Panc1 (cell line): ENCODE data around the gene AKAP10. TPM values are rescaled to one million over a fixed set of nuclear protein-coding genes. Genes with fewer than 3 reads are reported as not detected.
A peak's percentile ranks its signal among the peaks of the same experiment; 100 is the strongest.
"Not testable (repeated sequence)": the region's sequence is repeated elsewhere in the genome, so short reads cannot be mapped to it uniquely, and the experiment has no call there.

Experiments used
- ATAC-seq: fragments of 200-7000 bp; cut with Tn5 transposase; 2 replicates; pipeline ENCODE4 v1.9.1; 2020; ENCODE audit warnings: mild to moderate bottlenecking, moderate library complexity
- BruUV-seq: library from RNA; stranded (reverse); fragments of 400-500 nt; replicated peaks from 2 replicates; lab custom pipeline; 2021; lab: Mats Ljungman, UMichigan
- CTCF ChIA-PET: fragments of 300-600 bp; sonication (Branson Sonifier 250); formaldehyde crosslinking; loops from one replicate; lab custom pipeline; 2022; ENCODE audit warnings: antibody characterized with exemption; lab: Charles Lee
- POLR2A ChIA-PET: fragments of 300-600 bp; sonication (Branson Sonifier 250); formaldehyde crosslinking; loops from one replicate; lab custom pipeline; 2022; ENCODE audit warnings: antibody characterized with exemption; lab: Charles Lee
- DNase-seq: peaks from one replicate; pipeline ENCODE4 v3.0.0-alpha.2; 2010; ENCODE audit warnings: low read depth, low spot score
- H3K27ac ChIP-seq: 2 replicates; pipeline ENCODE4 v1.5.1; 2011; ENCODE audit warnings: mild to moderate bottlenecking, low read length, inconsistent platforms
- H3K27me3 ChIP-seq: fragments of 200-500 bp; sonication (Bioruptor generic); 2 replicates; pipeline ENCODE4 v1.6.0; 2014; ENCODE audit warnings: low read length, inconsistent platforms; ENCODE audit not compliant: control insufficient read depth, insufficient read depth
- H3K36me3 ChIP-seq: fragments of 200-500 bp; sonication (Bioruptor generic); 2 replicates; pipeline ENCODE4 v1.5.1; 2014; ENCODE audit warnings: inconsistent platforms, mild to moderate bottlenecking, low read length, moderate library complexity; ENCODE audit not compliant: control insufficient read depth, insufficient read depth
- H3K4me1 ChIP-seq: 2 replicates; pipeline ENCODE4 v1.5.1; 2011; ENCODE audit warnings: inconsistent platforms, mild to moderate bottlenecking, low read length, moderate library complexity; ENCODE audit not compliant: control insufficient read depth, insufficient read depth
- H3K4me3 ChIP-seq, 2 experiments: 2 replicates each; pipeline ENCODE4 v1.5.1; 2011 to 2012; ENCODE audit warnings: low read depth in 2 of 2, low read length in 2 of 2, mild to moderate bottlenecking in 2 of 2, inconsistent platforms in 1 of 2, moderate library complexity in 1 of 2
- H3K9me3 ChIP-seq: fragments of 200-500 bp; sonication (Bioruptor generic); 2 replicates; pipeline ENCODE4 v1.5.1; 2014; ENCODE audit warnings: low read depth, mild to moderate bottlenecking, inconsistent platforms, low read length, moderate library complexity; ENCODE audit not compliant: control insufficient read depth, insufficient read depth
- POLR2AphosphoS5 ChIP-seq: IDR thresholded peaks from 2 replicates; pipeline ENCODE4 v1.6.1; 2012; ENCODE audit warnings: mild to moderate bottlenecking, low read depth, low read length, moderate library complexity
- SIN3A ChIP-seq: IDR thresholded peaks from 2 replicates; pipeline ENCODE4 v1.6.1; 2012; ENCODE audit warnings: low read depth, mild to moderate bottlenecking, low read length, moderate library complexity, borderline replicate concordance; ENCODE audit not compliant: insufficient read depth
- TCF7L2 ChIP-seq: IDR thresholded peaks from 2 replicates; pipeline ENCODE4 v1.6.1; 2011; ENCODE audit warnings: mild to moderate bottlenecking, low read depth, low read length, inconsistent platforms
- in situ Hi-C: cut with HindIII; loops from 2 replicates; pipeline ENCODE4 v1.10.0; 2016; ENCODE audit warnings: low sequenced_read_pairs, low pct_unique_long_range_greater_than_20kb
- intact Hi-C: fragments of 100-400 bp; cut with micrococcal nuclease; formaldehyde crosslinking; loops from one replicate; pipeline ENCODE4 v1.10.0; 2022; ENCODE audit not compliant: unreplicated experiment
- total RNA-seq: library from RNA; stranded (reverse); gene quantifications from one replicate; pipeline ENCODE4 v1.2.1, GENCODE V29; 2021; ENCODE audit not compliant: unreplicated experiment
- TF ChIP-seq, protein P1 (sequence below), 2 experiments: IDR thresholded peaks; 2 replicates each; pipeline ENCODE4 v1.6.1; 2011 to 2012; ENCODE audit warnings: low read depth in 2 of 2, control low read depth in 1 of 2, low read length in 1 of 2, mild to moderate bottlenecking in 1 of 2, moderate library complexity in 1 of 2; ENCODE audit not compliant: insufficient read depth in 1 of 2
- TF ChIP-seq, protein P2 (sequence below): fragments of 450-650 bp; IDR thresholded peaks from 2 replicates; pipeline ENCODE4 v1.5.1; 2017; ENCODE audit warnings: mild to moderate bottlenecking

The AKAP10 gene
- total RNA-seq, 1 experiment from 2014 or later = 24.6 TPM

DNA sequence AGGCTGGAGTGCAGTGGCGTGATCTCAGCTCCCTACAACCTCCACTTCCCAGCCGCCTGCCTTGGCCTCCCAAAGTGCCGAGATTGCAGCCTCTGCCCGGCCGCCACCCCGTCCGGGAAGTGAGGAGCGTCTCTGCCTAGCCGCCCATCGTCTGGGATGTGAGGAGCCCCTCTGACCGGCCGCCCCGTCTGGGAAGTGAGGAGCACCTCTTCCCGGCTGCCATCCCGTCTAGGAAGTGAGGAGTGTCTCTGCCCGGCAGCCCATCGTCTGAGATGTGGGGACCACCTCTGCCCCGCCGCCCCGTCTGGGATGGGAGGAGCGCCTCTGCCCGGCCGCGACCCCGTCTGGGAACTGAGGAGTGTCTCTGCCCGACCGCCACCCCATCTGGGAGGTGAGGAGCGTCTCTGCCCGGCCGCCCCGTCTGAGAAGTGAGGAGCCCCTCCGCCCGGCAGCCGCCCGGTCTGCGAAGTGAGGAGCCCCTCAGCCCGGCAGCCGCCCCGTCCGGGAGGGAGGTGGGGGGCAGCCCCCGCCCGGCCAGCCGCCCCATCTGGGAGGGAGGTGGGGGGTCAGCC, 26.9 kb downstream of the AKAP10 start:
- BruUV-seq, POLR2A ChIA-PET, CTCF ChIA-PET, DNase-seq, H3K36me3 ChIP-seq, H3K27ac ChIP-seq, H3K4me1 ChIP-seq, ATAC-seq, in situ Hi-C loops, H3K9me3 ChIP-seq, intact Hi-C loops, H3K27me3 ChIP-seq, H3K4me3 ChIP-seq: not testable (repeated sequence)

DNA sequence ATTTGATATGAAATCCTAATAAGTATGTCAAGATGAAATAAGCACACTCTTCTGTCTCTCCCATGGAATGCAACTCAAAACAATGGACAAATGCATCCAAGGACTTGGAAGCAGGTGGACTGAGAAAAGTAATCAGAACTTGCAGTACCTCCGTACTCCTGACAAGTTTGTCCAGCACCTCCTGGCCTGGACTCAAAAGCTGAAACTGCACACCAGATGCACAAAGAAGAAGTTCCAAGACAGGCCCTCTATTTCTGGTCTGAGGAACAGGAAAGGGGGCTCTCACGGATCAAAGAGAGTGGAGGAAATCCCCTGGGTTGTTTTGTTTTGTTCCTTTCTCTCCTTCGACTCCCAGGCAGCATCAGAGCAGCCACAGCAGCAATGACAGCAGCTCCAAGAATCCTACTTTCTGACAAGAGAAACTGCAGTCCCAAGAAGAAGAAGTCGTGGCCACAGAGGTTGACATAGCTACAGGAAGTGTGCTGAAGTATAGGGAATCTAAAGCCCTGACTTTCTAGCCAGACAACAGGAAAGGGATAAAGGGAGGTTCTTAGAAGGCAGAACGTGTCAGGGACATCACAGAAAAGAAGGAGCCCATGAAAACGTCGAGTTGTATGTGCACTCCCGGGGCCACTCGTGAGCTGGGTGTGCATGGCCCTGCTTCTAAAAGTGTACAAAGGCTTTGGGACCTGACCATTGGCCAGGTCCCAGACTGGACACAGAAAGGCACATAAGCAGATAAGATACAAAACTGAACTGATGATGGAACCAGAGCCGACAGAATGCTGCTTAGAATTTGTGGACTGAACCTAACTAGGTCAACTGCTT, 29.3 kb downstream of the AKAP10 start:
- POLR2A ChIA-PET = interaction anchor here (0.5 kb wide), 1 partner anchor 13 kb away, joined by 3 read pairs; no protein-coding TSS in a partner anchor

More for the DNA sequence above, 29.3 kb downstream of the AKAP10 start:
- intact Hi-C loops (no loop called here), in situ Hi-C loops (no loop called here)
- peak; percentile 63; the same call in 1 of the 2 replicates for ATAC-seq
- no TSS peak for BruUV-seq
- TF ChIP-seq TCF7L2 (no peak), POLR2AphosphoS5 (no peak), SIN3A (no peak)
- TF ChIP-seq, protein P1, sequence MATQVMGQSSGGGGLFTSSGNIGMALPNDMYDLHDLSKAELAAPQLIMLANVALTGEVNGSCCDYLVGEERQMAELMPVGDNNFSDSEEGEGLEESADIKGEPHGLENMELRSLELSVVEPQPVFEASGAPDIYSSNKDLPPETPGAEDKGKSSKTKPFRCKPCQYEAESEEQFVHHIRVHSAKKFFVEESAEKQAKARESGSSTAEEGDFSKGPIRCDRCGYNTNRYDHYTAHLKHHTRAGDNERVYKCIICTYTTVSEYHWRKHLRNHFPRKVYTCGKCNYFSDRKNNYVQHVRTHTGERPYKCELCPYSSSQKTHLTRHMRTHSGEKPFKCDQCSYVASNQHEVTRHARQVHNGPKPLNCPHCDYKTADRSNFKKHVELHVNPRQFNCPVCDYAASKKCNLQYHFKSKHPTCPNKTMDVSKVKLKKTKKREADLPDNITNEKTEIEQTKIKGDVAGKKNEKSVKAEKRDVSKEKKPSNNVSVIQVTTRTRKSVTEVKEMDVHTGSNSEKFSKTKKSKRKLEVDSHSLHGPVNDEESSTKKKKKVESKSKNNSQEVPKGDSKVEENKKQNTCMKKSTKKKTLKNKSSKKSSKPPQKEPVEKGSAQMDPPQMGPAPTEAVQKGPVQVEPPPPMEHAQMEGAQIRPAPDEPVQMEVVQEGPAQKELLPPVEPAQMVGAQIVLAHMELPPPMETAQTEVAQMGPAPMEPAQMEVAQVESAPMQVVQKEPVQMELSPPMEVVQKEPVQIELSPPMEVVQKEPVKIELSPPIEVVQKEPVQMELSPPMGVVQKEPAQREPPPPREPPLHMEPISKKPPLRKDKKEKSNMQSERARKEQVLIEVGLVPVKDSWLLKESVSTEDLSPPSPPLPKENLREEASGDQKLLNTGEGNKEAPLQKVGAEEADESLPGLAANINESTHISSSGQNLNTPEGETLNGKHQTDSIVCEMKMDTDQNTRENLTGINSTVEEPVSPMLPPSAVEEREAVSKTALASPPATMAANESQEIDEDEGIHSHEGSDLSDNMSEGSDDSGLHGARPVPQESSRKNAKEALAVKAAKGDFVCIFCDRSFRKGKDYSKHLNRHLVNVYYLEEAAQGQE (IDR thresholded peaks at IDR 0.05; ENCODE audit: insufficient read depth in 1 of 2, low read depth in 2 of 2, low read length in 1 of 2) = no peak
- TF ChIP-seq, protein P2, sequence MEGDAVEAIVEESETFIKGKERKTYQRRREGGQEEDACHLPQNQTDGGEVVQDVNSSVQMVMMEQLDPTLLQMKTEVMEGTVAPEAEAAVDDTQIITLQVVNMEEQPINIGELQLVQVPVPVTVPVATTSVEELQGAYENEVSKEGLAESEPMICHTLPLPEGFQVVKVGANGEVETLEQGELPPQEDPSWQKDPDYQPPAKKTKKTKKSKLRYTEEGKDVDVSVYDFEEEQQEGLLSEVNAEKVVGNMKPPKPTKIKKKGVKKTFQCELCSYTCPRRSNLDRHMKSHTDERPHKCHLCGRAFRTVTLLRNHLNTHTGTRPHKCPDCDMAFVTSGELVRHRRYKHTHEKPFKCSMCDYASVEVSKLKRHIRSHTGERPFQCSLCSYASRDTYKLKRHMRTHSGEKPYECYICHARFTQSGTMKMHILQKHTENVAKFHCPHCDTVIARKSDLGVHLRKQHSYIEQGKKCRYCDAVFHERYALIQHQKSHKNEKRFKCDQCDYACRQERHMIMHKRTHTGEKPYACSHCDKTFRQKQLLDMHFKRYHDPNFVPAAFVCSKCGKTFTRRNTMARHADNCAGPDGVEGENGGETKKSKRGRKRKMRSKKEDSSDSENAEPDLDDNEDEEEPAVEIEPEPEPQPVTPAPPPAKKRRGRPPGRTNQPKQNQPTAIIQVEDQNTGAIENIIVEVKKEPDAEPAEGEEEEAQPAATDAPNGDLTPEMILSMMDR = no peak
- CTCF ChIA-PET = no interaction called here
- Histone ChIP-seq H3K36me3 (peaks cover 2% of the 10 kb centered on the region), H3K27me3 (no peaks in the 10 kb centered on the region), H3K4me1 (no peaks in the 10 kb centered on the region), H3K4me3 (no peak overlapping the region), H3K9me3 (no peaks in the 10 kb centered on the region), H3K27ac (no peak overlapping the region)
- no peak for DNase-seq
